Calu3 (cell line): Measurements from ENCODE around the gene RPS6KA2. TPM values are rescaled to one million over a fixed set of nuclear protein-coding genes. Genes with fewer than 3 reads are reported as not detected.
A peak's percentile ranks its signal among the peaks of the same experiment; 100 is the strongest.

Source experiments
- BruUV-seq: library from RNA; stranded (reverse); fragments of 400-500 nt; replicated peaks from 2 replicates; lab custom pipeline; 2021; lab: Mats Ljungman, UMichigan
- CTCF ChIA-PET: fragments of 300-600 bp; sonication (Branson Sonifier 250); formaldehyde crosslinking; loops from one replicate; lab custom pipeline; 2022; ENCODE audit warnings: antibody characterized with exemption; lab: Charles Lee
- DNase-seq: peaks from one replicate; pipeline ENCODE4 v3.0.0; 2022
- H3K27ac Mint-ChIP-seq: one replicate; pipeline ENCODE4 v1.8.0; 2022; ENCODE audit warnings: mixed read lengths; ENCODE audit not compliant: unreplicated experiment
- H3K27me3 Mint-ChIP-seq: one replicate; pipeline ENCODE4 v1.8.0; 2022; ENCODE audit warnings: mixed read lengths; ENCODE audit not compliant: unreplicated experiment
- H3K36me3 Mint-ChIP-seq: one replicate; pipeline ENCODE4 v1.8.0; 2022; ENCODE audit warnings: mild to moderate bottlenecking, moderate library complexity, mixed read lengths; ENCODE audit not compliant: insufficient read depth, unreplicated experiment
- H3K4me1 Mint-ChIP-seq: one replicate; pipeline ENCODE4 v1.8.0; 2022; ENCODE audit warnings: mild to moderate bottlenecking, low read depth, mixed read lengths; ENCODE audit not compliant: unreplicated experiment
- H3K4me3 Mint-ChIP-seq: one replicate; pipeline ENCODE4 v1.8.0; 2022; ENCODE audit warnings: mild to moderate bottlenecking, low read depth, moderate library complexity, mixed read lengths; ENCODE audit not compliant: unreplicated experiment
- H3K9me3 Mint-ChIP-seq: one replicate; pipeline ENCODE4 v1.8.0; 2022; ENCODE audit warnings: low read depth, mixed read lengths; ENCODE audit not compliant: unreplicated experiment
- CTCF ChIP-seq: fragments of 200-600 bp; IDR thresholded peaks from one replicate; pipeline ENCODE4 v1.8.0; 2022; ENCODE audit warnings: antibody characterized with exemption; ENCODE audit not compliant: unreplicated experiment
- intact Hi-C: fragments of 100-400 bp; cut with micrococcal nuclease; formaldehyde crosslinking; loops from one replicate; pipeline ENCODE4 v1.10.0; 2022; ENCODE audit not compliant: unreplicated experiment
- total RNA-seq: library from RNA; stranded (reverse); gene quantifications from 2 replicates; pipeline ENCODE4 v1.2.3, GENCODE V29; 2022

Gene RPS6KA2
- total RNA-seq, 1 experiment from 2014 or later: 41.3 TPM

- H3K27ac Mint-ChIP-seq: no peak overlapping the region
- no TSS peak for BruUV-seq
- intact Hi-C loops: loop anchor here (10.0 kb wide), 1 partner anchor 345 kb away; no protein-coding TSS in a partner anchor
- CTCF ChIA-PET: no interaction called here
- H3K4me1 Mint-ChIP-seq: peaks cover 52% of the 10 kb centered on the region
- H3K4me3 Mint-ChIP-seq: no peak overlapping the region
- DNase-seq: peak; percentile 43
- TF ChIP-seq CTCF: no peak
- peaks cover 18% of the 10 kb centered on the region for H3K36me3 Mint-ChIP-seq
- no peaks in the 10 kb centered on the region for H3K27me3 Mint-ChIP-seq
- no peaks in the 10 kb centered on the region for H3K9me3 Mint-ChIP-seq
These were observed 7.1 kb downstream of the RPS6KA2 start for GRCh38 chr6:166619912-166620311.

- Mint-ChIP-seq H3K27ac (no peak overlapping the region), H3K36me3 (peaks cover 18% of the 10 kb centered on the region), H3K9me3 (no peaks in the 10 kb centered on the region), H3K4me1 (peaks cover 48% of the 10 kb centered on the region), H3K27me3 (no peaks in the 10 kb centered on the region), H3K4me3 (no peak overlapping the region)
- intact Hi-C loops: no loop called here
- BruUV-seq: no TSS peak
- no peak for DNase-seq
- CTCF ChIA-PET: no interaction called here
- TF ChIP-seq CTCF: no peak
These were observed 7.9 kb downstream of the RPS6KA2 start for GRCh38 chr6:166618866-166619761.

- H3K27me3 Mint-ChIP-seq: no peaks in the 10 kb centered on the region
- BruUV-seq: no TSS peak
- H3K4me3 Mint-ChIP-seq: no peak overlapping the region
- TF ChIP-seq CTCF: no peak
- no peak for DNase-seq
- CTCF ChIA-PET: no interaction called here
- no peak overlapping the region for H3K27ac Mint-ChIP-seq
- no peaks in the 10 kb centered on the region for H3K9me3 Mint-ChIP-seq
- peaks cover 14% of the 10 kb centered on the region for H3K36me3 Mint-ChIP-seq
- H3K4me1 Mint-ChIP-seq: peaks cover 44% of the 10 kb centered on the region
- intact Hi-C loops: no loop called here
These were observed 8.8 kb downstream of the RPS6KA2 start for GRCh38 chr6:166618251-166618650.

- intact Hi-C loops: no loop called here
- no peak for TF ChIP-seq CTCF
These were observed 9.7 kb downstream of the RPS6KA2 start for GRCh38 chr6:166617359-166617758.

More at GRCh38 chr6:166617359-166617758, 9.7 kb downstream of the RPS6KA2 start:
- no TSS peak for BruUV-seq
- peaks cover 11% of the 10 kb centered on the region for H3K36me3 Mint-ChIP-seq
- DNase-seq: no peak
- H3K27me3 Mint-ChIP-seq: no peaks in the 10 kb centered on the region
- no peaks in the 10 kb centered on the region for H3K9me3 Mint-ChIP-seq
- H3K4me1 Mint-ChIP-seq: peaks cover 36% of the 10 kb centered on the region
- no peak overlapping the region for H3K4me3 Mint-ChIP-seq
- H3K27ac Mint-ChIP-seq: no peak overlapping the region
- CTCF ChIA-PET: no interaction called here
